ENCODE data around the gene LMO3.

The LMO3 gene

DNA sequence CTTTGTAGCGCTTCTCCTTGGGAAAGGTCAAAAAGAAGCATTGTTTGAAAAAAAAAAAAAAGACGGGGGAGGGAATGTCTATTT, at the start of gene LMO3:
TSS of gene LMO3 (minus strand) at position 46 of the 84 bp plus-strand sequence. CDS start 5,302 bp downstream, outside the sequence.
- DNase-seq, result no peak

DNA sequence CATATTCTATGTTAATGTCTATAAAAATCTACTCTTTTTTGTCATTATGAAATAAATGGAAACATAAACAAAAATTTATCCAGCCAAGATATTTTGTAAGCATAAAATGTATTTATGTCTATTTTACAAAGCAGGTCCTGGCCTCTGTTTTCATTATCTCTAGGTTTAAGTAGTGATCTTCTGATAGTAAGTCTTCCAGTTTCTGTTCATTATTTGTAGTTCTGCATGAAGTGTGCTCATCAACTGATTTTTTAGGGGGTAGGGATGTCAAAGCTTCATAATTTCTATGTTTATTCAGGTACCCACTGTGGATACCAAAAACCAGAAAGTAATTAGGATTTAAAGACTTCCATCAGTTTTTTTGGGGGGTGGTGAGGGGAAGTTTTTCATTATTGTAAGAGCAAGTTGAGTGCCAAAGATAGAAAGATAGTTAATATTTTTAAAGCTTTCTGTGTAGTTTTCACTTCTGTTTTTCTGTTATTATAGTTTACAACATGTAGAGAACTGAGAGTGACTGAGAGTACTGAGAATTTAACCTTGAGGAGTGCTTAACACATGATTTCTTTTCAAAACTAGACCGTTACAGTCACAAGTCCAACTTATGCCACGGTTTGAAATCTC, 30.6 kb upstream of the LMO3 start:
- DNase-seq, result no peak

DNA sequence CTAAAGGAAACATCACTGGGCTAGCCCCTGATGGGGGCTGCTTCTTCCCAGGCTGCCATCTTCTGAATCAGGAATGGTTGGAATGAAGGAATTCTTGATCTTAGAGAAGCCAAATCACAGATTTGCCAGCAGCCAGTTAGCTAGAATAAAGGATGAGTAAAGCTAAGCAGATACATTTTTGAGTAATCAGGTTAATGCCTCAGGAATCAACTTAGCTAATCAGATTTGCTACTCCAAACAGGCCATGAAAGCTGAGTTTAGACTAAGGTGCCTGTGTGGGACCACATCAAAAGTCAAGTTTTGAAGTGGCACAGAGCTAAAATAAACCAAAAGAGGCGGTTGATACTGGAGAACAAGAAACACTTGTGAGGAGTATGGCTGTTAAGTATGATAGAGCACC, 28.8 kb upstream of the LMO3 start:
- no peak for DNase-seq

DNA sequence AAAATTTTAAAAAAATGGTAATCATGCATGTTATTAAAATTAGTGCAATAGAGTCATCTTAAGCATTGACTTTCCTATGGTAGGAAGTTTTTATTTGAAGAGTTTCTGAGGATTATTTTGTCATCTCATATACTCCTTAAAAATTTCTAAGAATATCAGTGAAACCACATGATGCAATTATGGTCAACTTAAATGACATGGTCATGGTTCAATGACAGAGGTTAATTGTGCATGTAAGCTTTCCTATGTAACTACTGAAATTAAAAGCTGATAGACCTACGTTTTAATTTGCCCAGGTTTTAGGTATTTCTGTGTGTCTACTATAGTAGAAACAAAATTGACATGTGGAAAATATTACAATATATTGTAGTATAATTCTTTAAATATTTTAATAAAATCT, 21.0 kb upstream of the LMO3 start:
- DNase-seq, result no peak

DNA sequence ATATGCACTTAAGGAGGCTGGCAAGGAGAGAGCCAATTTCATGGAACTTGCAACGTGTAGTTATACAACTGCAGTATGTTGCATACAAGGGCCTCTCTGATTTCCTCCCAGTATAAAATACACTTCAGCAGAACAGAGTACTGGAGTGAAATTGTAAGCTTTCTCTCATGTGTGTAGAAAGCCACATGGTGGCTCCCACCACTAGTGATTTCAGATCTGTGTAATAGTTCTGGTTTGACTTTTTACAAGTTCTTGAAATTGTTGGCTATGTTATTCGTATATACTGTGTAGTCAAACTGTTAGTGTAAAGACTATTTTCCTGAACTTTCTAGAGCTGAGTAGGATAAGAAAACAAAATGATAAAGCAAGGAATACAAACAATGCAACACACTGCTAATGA, 16.4 kb upstream of the LMO3 start:
- DNase-seq, result no peak

DNA sequence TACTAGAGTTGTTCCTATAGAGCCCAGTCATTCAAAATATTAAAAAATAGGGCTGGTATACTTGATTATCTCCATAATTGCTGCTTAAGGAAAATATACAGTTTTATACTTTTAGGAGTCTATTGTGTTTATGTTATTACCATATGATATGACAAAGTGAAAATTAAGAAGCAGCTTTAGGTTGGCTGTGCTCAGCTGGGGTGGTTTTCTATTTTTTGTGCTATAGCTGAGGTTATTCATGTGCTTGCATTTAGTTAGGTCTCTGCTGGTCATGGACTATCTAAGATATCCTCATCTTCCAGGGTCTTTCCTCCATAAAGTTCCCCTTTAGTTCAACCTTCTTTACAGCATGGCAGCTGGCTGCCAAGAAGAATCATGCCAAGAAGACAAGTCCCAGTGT, 13.6 kb upstream of the LMO3 start:
- no peak for DNase-seq

DNA sequence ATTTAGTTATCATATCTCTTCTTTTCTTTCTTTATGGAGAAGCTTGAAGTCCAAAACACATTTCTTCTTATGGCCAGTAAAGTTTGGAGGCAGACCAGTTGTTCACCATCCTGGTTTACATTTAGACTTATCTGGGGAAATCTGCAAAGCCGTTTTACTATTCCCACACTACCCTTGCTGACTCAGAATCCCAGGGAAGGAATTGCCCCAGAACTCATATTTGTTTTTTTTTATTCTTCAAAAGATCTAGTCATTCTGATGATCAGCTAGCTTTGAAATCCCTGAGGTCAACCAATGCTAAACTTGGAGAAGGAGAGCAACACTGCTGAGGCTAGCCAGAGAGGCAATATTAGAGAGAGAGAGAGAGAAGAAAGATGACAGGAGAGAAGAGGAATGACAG, 12.3 kb upstream of the LMO3 start:
- DNase-seq, result no peak

DNA sequence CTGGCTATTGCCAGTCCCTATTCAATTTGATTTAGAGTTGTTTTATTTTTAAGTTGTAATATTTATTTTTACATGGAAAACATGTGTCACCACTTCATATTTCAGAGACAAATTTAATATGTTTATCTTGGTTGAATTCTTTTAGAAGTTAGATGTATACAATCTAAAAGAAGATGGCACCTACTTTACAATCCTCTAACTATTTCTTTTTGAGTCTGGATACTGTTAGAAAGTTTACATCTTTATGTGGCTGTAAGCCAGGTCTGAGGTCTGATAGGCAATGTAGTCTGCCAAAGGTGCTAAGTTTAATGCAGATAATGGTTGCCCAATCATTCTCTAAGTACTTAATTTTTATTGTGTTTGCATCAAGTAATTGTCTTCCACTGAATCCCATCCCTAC, 7.2 kb upstream of the LMO3 start:
- no peak for DNase-seq

DNA sequence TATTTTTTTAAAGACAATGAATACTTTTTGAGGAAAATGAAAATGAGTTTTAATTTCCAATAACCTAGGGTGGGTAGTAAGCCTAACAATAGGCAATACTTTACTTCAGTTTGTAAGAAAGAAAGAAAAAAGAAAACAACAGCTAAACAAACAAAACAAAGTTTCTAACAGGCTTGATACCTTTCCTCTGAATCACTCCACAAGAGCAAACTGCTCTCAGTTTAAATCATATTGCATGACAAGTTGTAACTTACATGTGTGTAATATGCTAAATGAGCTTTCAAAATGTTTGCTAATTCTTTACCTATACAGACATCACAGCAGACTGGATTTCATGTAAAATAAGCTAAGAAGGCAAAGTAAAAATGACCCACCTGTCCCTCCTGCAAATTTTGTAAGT, 6.7 kb upstream of the LMO3 start:
- DNase-seq, result no peak

DNA sequence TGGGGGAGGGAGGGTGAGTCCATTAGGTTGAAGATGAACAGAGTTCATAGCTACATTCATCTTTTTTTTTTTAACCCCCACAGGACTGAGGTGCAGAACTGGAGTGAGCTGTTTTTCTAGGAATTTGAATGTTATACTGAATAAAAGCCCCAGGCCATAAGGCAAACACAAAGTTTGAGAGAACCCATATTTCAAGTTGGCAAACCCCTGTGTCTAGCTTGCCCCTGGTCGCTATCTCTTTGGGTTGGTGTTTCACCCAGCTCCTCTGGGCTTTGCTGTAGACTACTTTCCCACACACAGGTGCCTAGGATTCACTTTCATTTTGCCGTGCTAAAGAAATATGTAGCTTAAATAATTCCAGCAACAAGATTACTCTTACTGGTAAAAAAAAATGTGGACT, 5.2 kb upstream of the LMO3 start:
- no peak for DNase-seq

DNA sequence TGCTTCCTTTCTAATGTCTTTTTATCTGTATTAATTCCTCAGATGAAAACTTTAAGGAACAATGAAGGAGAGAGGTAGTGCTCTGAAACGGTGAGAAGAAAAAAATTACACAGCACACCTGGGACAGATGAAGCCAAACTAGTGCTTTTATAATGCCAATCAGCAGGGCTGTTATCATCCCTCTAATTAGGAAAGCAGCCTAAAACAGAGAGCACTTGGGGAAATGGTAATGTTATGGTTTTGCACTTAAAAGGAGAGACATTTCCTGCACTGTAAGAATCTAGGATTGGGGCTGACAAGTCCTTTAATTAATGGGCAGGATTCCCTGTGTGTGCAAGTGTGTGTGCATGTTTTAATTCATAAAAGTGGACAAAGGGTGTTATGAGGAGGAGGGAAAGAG, 4.8 kb upstream of the LMO3 start:
- no peak for DNase-seq

DNA sequence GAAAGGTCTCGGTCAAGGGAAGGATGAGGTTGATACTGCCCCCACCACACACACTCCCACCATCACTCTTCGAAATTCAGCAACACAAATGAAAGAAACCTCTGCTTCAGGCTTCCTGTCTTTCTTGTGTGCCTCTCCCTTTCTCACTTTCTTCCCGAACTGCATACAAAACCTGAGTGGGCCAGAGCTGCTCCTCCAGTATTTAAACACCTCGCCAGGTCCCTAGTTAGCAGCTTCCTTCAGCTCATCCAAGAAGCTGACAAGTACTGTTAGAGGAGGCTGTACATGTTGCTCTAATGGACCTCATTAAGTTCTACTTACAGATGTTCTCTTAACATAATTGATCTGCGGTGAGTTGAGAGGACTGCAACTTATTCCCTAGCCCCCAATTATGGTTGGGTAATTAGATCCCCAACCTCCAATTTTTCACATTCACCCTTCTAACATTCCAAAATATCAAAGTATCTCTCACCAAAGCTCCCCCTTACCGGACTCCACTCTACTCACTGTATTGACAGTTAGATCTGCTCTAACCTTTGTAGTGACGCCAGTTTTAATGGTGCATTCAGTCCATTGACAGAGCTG, 4.1 kb upstream of the LMO3 start:
- DNase-seq, result no peak

DNA sequence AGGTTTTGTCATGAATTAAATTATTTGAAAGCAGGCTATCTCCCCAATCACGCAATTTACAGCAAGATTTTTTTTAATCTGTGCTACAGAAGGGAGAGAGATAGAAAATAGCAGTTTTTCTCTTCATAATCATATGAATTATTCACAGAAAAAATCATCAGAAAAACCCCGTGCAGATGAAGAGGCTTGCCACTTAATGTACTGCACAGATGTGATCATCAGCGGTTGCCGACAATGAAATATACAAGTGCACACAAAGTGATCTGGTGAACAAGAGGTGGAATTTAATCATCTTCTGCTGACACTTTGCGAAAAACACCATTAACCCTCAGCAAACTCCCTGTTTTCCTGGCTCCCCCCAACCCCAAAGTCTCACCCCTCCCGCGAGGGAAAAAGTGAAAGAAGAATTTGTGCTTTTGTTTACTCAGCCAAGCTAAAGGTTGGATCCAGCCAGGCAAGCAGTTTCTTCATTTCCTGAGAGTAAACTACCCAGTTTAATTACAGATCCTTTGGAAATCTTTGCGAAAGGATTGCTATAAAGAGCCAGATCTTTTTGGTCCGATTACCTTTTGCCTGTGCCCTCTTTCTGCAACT, 3.1 kb upstream of the LMO3 start:
- DNase-seq, result no peak

DNA sequence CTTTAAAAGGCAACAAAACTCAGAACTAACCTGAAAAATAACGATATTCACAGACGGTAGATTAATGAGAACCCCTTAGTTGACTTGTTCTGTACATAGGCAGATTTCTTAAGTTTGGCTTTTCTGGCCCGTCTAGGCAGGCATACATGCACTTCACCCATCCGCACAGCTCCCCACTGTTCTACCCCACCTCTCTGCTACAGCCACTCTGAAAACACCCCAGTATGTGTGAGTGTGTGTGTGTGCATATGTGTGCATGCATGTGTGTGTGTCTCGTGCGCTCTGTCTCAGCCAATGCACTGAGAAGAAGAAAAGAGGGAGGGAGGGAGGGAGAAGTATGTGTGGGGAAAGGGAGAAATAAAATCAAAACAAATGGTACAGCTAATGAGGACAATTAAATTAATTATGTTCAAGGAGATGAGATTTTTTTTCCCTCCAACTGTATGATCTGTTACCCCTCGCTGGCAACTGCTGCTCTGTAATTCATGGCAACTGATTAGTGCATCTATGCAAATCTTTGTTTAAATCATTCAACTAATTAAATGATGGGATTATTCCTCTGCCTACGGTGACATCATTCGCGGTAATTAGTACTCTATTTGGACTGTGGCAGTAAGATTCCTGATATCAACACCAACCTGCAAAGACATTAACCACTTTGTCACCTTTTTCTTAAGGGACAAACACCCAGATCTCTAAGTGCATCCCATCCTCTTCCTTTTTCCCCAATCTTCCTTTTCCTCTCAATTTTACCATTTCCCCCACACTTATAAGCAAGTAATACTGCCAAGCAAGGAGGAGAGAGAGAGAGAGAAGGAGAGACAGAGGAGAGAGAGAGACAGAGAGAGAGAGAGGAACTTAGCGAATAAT, 2.2 kb upstream of the LMO3 start:
- no peak for DNase-seq

DNA sequence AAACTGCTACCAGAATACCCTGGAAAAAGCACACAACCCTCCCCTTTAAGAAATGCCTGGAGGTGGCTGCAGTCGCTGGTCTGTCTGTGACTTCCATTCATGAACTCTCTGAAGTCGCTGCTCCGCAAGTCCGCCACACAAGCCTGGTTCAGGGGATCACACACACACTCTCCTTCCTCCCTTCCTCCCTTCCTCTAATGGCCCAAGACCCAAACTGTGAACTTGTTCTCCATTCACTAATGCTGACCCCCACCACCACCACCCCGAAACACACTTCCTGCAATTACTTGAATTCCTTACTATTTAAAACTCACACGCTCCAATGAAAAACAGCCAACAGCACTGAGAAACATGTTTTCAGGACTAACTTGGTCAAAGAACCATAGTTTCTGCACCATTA, 1.0 kb upstream of the LMO3 start:
- no peak for DNase-seq

DNA sequence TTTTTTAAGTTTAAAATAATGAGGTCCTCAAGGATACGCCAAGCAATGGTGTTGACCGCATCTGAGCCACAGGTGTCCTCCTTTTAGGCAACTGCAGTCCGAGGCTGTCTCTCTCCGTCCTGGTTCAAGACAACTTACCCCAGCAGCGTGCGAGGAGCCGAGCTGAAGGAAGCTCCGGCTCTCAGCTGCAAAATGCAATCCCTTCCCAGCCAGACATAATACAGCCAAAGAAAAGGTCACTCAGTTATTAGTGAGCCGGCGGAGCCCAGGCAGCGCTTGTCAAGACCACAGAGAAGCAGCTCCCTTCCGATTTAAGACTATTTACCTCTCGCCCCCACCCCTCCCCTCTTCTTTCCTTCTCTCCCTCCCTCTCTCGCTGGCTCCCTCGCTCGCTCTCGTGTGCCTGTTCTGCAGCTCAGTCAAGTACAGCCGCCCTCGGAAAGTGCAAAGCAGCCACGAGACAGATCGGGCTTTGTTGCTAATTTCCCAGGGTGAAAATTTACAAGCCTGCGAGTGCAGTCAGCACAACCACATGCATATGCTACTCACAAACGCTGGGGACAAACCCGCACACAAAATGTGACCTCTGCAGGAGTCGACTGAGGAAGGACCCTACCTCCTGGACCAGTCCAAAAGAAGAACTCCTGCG, 363 bp upstream of the LMO3 start:
- peak; percentile 45 for DNase-seq

DNA sequence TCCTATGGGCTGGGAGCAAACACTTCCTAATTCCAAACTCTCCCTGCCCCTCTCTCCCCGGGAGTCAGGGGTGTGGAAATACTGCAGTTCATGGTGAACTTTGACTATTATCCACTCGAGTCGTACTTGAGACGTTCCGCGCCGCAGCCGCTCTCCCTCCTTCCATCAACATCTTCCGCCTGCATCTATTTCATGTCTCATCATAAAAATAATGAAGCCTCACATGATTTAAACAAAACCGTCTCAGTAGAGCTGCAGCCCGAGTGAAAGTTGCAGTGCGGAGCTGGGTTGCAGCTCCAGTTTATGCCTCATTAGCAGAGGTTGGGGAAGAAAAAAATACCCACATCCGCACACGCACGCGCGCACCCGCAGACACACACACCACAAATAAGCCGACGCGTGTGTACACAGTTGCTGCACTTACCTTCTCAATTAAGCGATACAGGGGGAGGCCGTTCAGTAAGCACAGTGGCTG, 283 bp downstream of the LMO3 start:
- no peak for DNase-seq

DNA sequence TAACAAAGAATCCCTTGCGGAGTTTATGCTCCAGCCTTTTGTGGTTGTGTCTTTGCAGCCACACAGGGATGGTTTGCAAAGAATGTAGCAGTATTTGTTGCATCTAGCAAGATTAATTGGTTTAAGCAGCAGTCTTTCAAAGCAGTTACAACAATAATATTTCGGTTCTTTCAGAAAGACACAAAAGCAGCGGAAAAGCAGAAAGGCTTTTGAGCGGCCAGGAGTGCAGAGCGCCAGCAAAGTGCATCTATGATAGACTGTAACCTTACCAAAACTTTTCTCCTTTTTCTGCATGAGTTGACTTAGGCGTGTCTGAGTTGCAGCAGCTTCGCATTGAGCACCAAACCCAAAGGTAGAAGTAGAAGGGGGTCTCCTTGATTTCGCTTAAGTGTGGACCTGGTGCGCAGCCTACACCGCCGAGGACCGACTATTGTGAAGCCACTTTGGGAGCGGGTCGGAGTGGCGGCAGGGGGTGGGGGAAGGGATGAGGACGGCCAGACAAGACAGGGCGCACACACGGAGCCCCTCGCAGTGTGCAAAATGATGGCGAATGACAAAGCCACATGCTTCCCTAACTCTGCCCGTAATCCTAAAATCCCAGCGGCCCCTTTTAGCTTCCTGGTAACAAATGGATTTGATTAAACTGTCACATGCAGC, 1.2 kb downstream of the LMO3 start:
- DNase-seq, result no peak

DNA sequence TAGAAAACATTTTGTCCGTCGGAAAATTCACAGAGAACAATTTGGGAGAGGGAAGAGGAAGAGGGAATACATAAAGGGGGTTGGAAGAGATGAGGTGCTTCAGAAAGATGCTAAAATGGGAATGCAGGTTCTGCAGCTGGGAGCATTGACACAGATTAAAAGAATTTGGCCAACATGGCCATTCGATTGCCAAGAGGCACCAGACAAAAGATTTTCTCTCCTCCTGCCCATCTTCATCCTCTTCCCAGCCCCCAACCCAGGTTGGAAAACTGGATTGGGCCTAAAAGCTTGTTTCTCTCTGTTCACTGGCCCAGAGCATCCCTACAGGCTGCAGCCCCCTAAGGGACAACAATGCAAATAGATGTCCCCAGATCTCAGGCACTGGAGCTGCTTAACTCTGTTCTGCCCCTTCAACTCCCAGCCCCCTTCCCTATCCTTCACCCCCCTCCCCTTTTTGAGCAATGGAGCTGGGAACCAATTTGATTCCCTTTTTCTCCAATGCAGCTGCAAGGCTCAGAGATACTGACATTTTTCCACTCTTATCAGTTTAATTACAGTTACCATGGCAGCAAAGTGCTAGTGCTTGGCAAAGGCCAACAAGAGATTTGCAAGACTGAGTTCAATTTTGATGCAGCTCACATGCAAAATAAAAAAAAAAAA, 1.9 kb downstream of the LMO3 start:
- DNase-seq, result peak; percentile 8

DNA sequence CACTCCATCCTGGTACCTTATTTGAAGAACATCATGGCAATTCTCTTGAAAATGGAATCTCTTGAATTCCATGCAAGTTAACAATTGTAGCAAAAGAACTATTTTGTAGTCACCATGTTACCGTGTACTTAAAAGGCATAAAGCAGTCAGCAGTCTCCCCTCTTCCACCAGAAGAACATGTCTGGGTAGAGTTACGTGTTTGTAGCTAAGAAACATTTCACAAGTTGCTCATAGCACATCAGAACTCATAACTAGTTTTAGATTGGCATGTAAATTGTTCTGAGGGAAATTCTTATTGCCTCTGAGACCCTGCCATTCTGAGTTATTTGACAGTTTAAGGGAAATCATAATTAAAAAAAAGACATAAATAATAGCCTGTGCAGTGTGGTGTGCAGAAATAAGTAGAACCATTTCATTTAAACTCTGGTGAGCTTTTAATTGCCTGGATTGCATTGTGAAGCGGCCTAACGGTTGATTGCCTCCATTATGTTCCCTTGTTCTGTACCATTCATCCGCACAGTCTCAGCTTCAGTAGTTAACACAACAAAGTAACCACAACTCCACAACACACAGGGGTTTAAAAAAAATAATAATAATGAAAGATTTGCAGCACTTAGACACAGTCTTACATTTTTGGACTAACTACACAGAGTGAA, 2.6 kb downstream of the LMO3 start:
- DNase-seq, result no peak

DNA sequence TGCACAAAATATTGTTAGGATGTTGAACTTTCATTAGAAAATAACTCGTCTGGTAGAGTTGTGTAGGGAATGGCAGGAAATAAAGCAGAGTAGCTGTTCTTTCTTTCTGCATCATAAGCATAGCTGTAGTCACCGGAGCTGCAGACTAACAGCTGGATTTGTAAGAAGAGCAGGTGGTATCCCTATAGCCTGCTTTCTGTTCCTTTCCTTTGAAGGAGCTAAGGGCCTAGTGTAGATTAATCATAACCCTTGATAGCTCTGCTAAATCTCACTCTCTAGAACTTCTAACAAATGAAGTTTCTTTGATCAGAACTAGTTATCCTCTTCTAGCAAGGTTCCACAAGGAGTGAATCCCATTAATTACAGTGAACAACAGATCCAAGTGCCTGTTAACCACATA, 3.5 kb downstream of the LMO3 start:
- DNase-seq, result no peak

DNA sequence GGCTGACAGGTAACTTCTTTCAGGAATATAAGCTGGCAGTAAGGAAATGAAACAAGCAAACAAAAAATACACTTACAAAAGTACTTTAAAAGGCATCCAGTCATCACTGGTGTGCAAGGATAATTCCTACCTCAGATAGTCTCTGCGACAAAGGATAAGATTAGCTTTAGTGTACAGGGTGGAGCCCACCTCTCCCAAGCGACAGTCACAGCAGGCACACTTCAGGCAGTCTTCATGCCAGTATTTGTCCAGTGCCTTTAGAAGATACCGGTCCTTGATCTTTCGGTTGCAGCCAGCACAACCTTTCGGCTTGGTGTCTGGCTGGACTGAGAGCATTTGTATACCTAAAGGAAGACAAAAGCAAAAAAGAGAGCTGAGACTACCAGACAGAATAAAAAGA, 5.4 kb downstream of the LMO3 start:
- no peak for DNase-seq

Measured in DMS153 (cell line).